Measurements from ENCODE around the gene ETNPPL.

Gene ETNPPL

DNA sequence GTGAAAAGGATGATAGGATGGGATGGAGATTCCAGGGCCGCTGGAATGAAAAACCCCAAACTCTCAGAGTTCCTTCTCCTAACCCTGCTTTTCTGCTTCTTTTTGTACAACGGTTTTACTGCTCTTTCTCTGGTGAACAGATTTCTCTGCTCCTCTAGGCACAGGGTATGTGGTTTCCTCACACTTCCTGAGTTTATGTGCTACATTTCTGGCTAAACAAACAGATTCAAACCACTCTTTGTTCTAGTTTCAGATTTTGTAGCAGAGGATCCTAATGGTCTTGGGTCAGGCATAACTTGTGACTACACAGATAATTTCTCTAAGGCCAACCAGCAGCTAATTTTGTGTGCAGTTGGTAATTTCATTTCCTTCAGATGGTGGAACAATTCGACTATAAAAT, 59.9 kb downstream of the ETNPPL start:
- Histone ChIP-seq H3K4me3 (ENCODE audit: low read depth, low read length) (no peak overlapping the region), H3K4me2 (ENCODE audit: low read length) (no peak overlapping the region), H3K79me2 (no peaks in the 10 kb centered on the region), H3K9ac (no peak overlapping the region), H3K9me3 (ENCODE audit: control insufficient read depth, low read length) (no peaks in the 10 kb centered on the region), H3K36me3 (ENCODE audit: control insufficient read depth, insufficient read depth, low read length) (no peaks in the 10 kb centered on the region), H2AFZ (no peak overlapping the region), H3K27ac (no peak overlapping the region), H3K4me1 (no peaks in the 10 kb centered on the region), H3K27me3 (ENCODE audit: control insufficient read depth, insufficient read depth, low read length) (no peaks in the 10 kb centered on the region)
- TF ChIP-seq, protein P1, sequence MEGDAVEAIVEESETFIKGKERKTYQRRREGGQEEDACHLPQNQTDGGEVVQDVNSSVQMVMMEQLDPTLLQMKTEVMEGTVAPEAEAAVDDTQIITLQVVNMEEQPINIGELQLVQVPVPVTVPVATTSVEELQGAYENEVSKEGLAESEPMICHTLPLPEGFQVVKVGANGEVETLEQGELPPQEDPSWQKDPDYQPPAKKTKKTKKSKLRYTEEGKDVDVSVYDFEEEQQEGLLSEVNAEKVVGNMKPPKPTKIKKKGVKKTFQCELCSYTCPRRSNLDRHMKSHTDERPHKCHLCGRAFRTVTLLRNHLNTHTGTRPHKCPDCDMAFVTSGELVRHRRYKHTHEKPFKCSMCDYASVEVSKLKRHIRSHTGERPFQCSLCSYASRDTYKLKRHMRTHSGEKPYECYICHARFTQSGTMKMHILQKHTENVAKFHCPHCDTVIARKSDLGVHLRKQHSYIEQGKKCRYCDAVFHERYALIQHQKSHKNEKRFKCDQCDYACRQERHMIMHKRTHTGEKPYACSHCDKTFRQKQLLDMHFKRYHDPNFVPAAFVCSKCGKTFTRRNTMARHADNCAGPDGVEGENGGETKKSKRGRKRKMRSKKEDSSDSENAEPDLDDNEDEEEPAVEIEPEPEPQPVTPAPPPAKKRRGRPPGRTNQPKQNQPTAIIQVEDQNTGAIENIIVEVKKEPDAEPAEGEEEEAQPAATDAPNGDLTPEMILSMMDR (IDR thresholded peaks at IDR 0.05) = no peak

DNA sequence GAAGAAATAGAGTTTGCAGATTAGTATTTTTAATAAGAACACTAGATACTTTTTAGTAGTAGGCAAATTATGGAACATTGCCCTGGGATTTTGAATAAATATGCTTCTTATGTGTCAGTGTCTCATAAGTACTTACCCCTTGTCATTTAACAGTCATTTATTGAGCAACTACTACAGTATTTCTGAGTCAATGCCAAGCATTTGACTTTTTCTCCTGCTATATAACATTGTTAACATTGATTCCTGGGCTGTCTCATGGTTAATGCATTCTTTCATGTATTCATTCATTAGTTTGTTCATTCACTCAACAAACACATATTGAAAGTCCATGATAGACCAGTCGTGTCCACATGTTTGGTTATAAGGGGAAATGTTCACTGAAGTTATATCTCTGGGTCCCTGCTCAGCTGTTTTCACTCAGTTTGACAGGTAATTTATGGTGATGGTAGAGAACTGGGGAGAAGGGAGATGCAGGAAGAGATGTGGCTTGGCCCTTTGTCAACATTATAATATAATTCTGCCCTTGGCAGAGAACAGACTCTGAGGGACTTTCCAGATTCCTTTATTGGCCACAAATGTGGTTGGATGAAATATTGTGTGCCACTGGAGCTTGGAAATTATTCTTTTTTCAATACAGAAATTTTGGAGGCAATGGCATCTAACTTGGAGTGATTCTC, 62.6 kb downstream of the ETNPPL start:
- Histone ChIP-seq H3K4me3 (ENCODE audit: low read depth, low read length) (no peak overlapping the region), H3K27me3 (ENCODE audit: control insufficient read depth, insufficient read depth, low read length) (no peaks in the 10 kb centered on the region), H2AFZ (no peak overlapping the region), H3K9ac (no peak overlapping the region), H3K27ac (no peak overlapping the region), H3K79me2 (no peaks in the 10 kb centered on the region), H3K9me3 (ENCODE audit: control insufficient read depth, low read length) (no peaks in the 10 kb centered on the region), H3K36me3 (ENCODE audit: control insufficient read depth, insufficient read depth, low read length) (no peaks in the 10 kb centered on the region), H3K4me2 (ENCODE audit: low read length) (no peak overlapping the region), H3K4me1 (no peaks in the 10 kb centered on the region)
- TF ChIP-seq, protein P1 (IDR thresholded peaks at IDR 0.05) = no peak

DNA sequence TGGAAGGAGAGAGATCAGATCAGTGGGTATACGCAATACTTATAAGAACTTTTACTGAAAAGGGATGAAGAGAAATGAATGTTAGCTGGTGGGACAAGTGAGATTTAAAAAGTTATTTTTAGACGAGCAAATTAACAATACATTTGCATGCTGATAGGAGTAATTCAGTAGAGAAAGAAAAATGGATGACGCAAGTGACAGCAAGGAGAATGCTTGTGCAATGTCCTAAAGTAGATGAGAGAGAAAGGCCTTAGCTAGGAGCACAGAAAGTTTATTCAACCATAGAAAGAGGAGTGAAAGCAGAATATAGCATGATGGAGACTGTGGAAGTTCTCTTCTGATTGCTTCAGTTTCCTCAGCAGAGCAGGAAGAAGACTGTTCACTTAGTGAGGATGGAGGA, 66.7 kb downstream of the ETNPPL start:
- Histone ChIP-seq H3K9ac (no peak overlapping the region), H3K27me3 (ENCODE audit: control insufficient read depth, insufficient read depth, low read length) (no peaks in the 10 kb centered on the region), H3K4me1 (no peaks in the 10 kb centered on the region), H3K9me3 (ENCODE audit: control insufficient read depth, low read length) (no peaks in the 10 kb centered on the region), H3K4me2 (ENCODE audit: low read length) (no peak overlapping the region), H3K27ac (no peak overlapping the region), H3K4me3 (ENCODE audit: low read depth, low read length) (no peak overlapping the region), H3K36me3 (ENCODE audit: control insufficient read depth, insufficient read depth, low read length) (no peaks in the 10 kb centered on the region), H3K79me2 (no peaks in the 10 kb centered on the region), H2AFZ (no peak overlapping the region)
- TF ChIP-seq, protein P1 (IDR thresholded peaks at IDR 0.05) = no peak

DNA sequence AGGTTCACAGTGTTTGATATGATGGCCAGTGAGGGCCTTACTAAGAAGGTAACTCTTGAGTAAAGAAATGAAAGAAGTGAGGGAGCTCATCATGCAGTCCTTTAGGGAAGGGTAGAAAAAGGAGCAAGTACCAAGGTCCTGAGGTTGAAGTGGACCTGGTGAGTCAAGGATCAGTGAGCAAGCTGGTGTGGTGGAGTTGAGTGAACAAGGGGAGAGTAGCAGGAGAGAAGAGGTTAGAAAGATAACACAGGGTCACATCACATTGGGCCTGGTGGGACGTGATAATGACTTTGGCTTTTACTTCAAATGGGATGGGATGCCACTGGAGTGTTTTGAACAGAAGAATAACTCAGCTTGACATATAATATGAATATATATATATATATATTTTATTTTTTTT, 67.8 kb downstream of the ETNPPL start:
- Histone ChIP-seq H3K9me3 (ENCODE audit: control insufficient read depth, low read length) (no peaks in the 10 kb centered on the region), H3K36me3 (ENCODE audit: control insufficient read depth, insufficient read depth, low read length) (no peaks in the 10 kb centered on the region), H3K4me2 (ENCODE audit: low read length) (no peak overlapping the region), H3K9ac (no peak overlapping the region), H2AFZ (no peak overlapping the region), H3K4me3 (ENCODE audit: low read depth, low read length) (no peak overlapping the region), H3K79me2 (no peaks in the 10 kb centered on the region), H3K4me1 (no peaks in the 10 kb centered on the region), H3K27ac (no peak overlapping the region), H3K27me3 (ENCODE audit: control insufficient read depth, insufficient read depth, low read length) (no peaks in the 10 kb centered on the region)
- TF ChIP-seq, protein P1 (IDR thresholded peaks at IDR 0.05) = no peak

DNA sequence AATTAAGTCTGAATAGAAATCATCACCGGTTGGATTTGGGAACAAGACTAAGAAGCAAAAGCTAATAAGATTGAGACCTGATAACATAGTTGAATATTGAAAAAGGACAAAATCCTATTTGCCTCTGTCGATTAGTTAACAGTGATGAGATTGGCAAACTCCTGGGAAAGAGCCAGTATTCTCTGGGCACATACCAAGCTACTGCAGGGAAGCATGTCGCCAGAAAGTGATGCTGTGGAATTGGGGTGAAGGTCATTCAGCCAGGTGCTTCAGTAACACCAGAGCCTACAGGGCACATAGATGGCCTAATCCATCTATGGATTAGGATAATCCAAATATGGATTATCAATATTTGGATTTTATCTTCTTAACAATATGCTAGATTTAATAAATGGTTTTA, 68.4 kb downstream of the ETNPPL start:
- Histone ChIP-seq H3K4me2 (ENCODE audit: low read length) (no peak overlapping the region), H3K4me1 (no peaks in the 10 kb centered on the region), H3K9ac (no peak overlapping the region), H2AFZ (no peak overlapping the region), H3K36me3 (ENCODE audit: control insufficient read depth, insufficient read depth, low read length) (no peaks in the 10 kb centered on the region), H3K27ac (no peak overlapping the region), H3K27me3 (ENCODE audit: control insufficient read depth, insufficient read depth, low read length) (no peaks in the 10 kb centered on the region), H3K79me2 (no peaks in the 10 kb centered on the region), H3K9me3 (ENCODE audit: control insufficient read depth, low read length) (no peaks in the 10 kb centered on the region), H3K4me3 (ENCODE audit: low read depth, low read length) (no peak overlapping the region)
- TF ChIP-seq, protein P1 (IDR thresholded peaks at IDR 0.05) = no peak

Data from parathyroid adenoma (tissue), 2 donors.